ENCODE results near the gene PTPRR.

Gene PTPRR

DNA sequence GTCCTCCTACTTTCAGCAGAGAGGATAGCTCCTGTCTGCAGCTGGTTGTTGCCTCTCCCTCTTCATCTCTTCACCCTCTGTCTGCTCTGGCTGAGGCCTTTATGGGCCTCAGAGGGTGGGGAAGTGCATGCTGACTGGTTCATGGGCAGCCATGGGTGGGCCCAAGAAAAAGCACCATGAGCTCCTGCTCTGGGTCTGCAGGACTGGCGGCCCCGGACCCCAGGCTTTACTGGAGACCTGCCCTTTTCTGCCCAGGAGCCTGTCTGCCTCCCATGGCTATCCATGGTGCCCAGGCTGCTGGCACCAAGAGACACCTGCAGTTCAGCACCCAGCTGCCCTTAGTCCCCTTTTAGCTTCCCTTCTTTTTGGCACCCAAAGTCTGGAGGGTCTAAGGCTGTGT lies 137.1 kb downstream of the PTPRR start:
- Mint-ChIP-seq H3K4me1 (ENCODE audit: low read depth) (no peaks in the 10 kb centered on the region), H3K27me3 (no peaks in the 10 kb centered on the region), H3K27ac (no peak overlapping the region), H3K36me3 (ENCODE audit: low read depth) (no peaks in the 10 kb centered on the region), H3K4me3 (no peak overlapping the region), H3K9me3 (peaks cover 9% of the 10 kb centered on the region)
- intact Hi-C loops (cut with micrococcal nuclease): no loop called here

GRCh38 chr12:70779250-70779649 lies 141.3 kb downstream of the PTPRR start:
- peaks cover 9% of the 10 kb centered on the region for H3K9me3 Mint-ChIP-seq
- H3K4me3 Mint-ChIP-seq: no peak overlapping the region
- H3K36me3 Mint-ChIP-seq (ENCODE audit: low read depth): no peaks in the 10 kb centered on the region
- H3K27me3 Mint-ChIP-seq: no peaks in the 10 kb centered on the region
- intact Hi-C loops (cut with micrococcal nuclease): no loop called here
- H3K4me1 Mint-ChIP-seq (ENCODE audit: low read depth): no peaks in the 10 kb centered on the region
- H3K27ac Mint-ChIP-seq: no peak overlapping the region

DNA sequence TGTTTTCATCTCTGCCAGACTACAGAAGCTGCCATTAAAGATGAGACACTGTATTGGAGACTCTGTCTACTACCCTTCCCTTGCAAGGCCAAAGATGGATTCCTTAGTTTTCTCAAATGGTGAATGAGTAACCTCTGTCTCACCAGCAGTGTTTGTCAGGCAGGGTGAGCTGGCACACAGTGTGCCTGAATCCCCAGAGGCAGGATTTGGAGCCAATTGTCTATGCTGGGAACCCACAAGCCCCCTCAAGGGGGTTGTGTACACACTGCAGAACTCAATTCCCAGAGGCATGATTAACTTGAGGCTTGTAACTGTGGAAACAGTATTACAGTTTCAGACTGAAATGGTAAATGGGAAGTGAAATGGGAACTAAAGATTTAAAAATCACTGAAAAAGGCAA lies 146.5 kb downstream of the PTPRR start:
- no peaks in the 10 kb centered on the region for H3K36me3 Mint-ChIP-seq (ENCODE audit: low read depth)
- intact Hi-C loops (cut with micrococcal nuclease): no loop called here
- H3K27ac Mint-ChIP-seq: no peak overlapping the region
- no peaks in the 10 kb centered on the region for H3K9me3 Mint-ChIP-seq
- no peak overlapping the region for H3K4me3 Mint-ChIP-seq
- H3K4me1 Mint-ChIP-seq (ENCODE audit: low read depth): no peaks in the 10 kb centered on the region
- H3K27me3 Mint-ChIP-seq: no peaks in the 10 kb centered on the region

- intact Hi-C loops (cut with micrococcal nuclease): no loop called here
- no peak overlapping the region for H3K27ac Mint-ChIP-seq
- peaks cover 7% of the 10 kb centered on the region for H3K9me3 Mint-ChIP-seq
- no peak overlapping the region for H3K4me3 Mint-ChIP-seq
- H3K36me3 Mint-ChIP-seq (ENCODE audit: low read depth): no peaks in the 10 kb centered on the region
- no peaks in the 10 kb centered on the region for H3K27me3 Mint-ChIP-seq
- no peaks in the 10 kb centered on the region for H3K4me1 Mint-ChIP-seq (ENCODE audit: low read depth)
Measured at GRCh38 chr12:70772836-70773235, 147.7 kb downstream of the PTPRR start.

DNA sequence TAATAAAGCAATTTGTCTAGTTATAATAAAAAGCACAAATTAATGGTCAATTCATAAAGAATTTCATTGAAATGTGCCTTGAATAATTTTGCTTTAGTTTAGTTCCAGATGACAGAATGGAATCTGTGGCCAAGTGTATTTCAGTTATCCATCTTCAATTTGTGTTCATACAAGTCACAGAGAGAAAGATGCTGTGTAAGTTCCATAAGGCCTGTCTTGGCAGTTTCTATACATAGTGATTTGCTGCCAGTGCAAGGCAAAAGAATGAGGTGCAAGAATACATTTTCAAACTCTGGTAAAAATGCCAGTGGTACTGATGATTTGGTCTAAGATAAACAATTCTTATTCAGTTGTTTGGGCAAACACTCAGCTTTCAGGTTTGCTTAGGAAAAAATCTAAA lies 149.0 kb downstream of the PTPRR start:
- Mint-ChIP-seq H3K9me3 (peaks cover 19% of the 10 kb centered on the region), H3K27ac (no peak overlapping the region), H3K27me3 (no peaks in the 10 kb centered on the region), H3K4me1 (ENCODE audit: low read depth) (no peaks in the 10 kb centered on the region), H3K36me3 (ENCODE audit: low read depth) (no peaks in the 10 kb centered on the region), H3K4me3 (no peak overlapping the region)
- intact Hi-C loops (cut with micrococcal nuclease): no loop called here

DNA sequence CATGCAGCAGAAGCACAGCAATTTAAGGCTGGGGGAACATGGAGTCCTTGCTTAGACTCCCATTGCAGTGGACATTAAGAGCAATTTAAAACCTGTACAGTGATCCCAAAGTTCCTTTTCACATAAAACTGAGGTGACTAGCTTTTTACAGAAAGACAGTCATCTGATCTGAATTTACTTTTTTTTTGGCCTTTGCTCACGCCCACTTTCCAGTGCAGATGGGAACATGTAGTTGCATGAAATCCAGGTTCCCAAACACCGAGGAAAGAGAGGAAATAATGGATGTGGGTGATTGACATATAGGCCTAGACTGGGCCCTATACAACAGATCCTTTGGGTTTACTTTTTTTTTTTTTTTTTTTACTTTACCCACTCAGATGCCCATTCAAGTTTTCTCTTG lies 156.9 kb downstream of the PTPRR start:
- Mint-ChIP-seq H3K4me1 (ENCODE audit: low read depth) (no peaks in the 10 kb centered on the region), H3K9me3 (peaks cover 31% of the 10 kb centered on the region), H3K27ac (no peak overlapping the region), H3K27me3 (no peaks in the 10 kb centered on the region), H3K4me3 (no peak overlapping the region), H3K36me3 (ENCODE audit: low read depth) (no peaks in the 10 kb centered on the region)
- intact Hi-C loops (cut with micrococcal nuclease): no loop called here

DNA sequence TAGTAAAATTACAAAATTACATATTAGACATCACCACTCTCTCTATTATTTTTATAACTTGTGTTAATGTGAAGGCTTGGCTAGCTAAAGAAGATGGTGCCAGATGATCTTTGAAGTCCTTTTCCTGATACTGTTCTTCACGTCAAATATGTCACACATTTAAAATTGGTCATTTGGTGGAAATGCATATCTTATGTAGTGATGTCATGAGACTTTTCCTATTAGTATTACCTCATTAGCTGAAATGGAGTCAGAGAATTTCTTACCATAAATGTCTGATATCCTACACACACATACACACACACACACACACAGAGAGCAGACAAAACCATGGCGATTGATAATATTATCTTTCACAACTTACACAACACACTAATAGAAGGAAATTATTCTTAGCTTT lies 158.5 kb downstream of the PTPRR start:
- no peak overlapping the region for H3K4me3 Mint-ChIP-seq
- no peaks in the 10 kb centered on the region for H3K4me1 Mint-ChIP-seq (ENCODE audit: low read depth)
- intact Hi-C loops (cut with micrococcal nuclease): no loop called here
- no peaks in the 10 kb centered on the region for H3K36me3 Mint-ChIP-seq (ENCODE audit: low read depth)
- H3K27ac Mint-ChIP-seq: no peak overlapping the region
- H3K27me3 Mint-ChIP-seq: no peaks in the 10 kb centered on the region
- peaks cover 16% of the 10 kb centered on the region for H3K9me3 Mint-ChIP-seq

- H3K27ac Mint-ChIP-seq: no peak overlapping the region
- no peaks in the 10 kb centered on the region for H3K36me3 Mint-ChIP-seq (ENCODE audit: low read depth)
- H3K27me3 Mint-ChIP-seq: no peaks in the 10 kb centered on the region
- intact Hi-C loops (cut with micrococcal nuclease): no loop called here
- H3K4me3 Mint-ChIP-seq: no peak overlapping the region
- H3K4me1 Mint-ChIP-seq (ENCODE audit: low read depth): no peaks in the 10 kb centered on the region
- no peaks in the 10 kb centered on the region for H3K9me3 Mint-ChIP-seq
Measured at GRCh38 chr12:70759161-70759918, 161.2 kb downstream of the PTPRR start.

GRCh38 chr12:70758494-70758845 lies 162.1 kb downstream of the PTPRR start:
- Mint-ChIP-seq H3K4me3 (no peak overlapping the region), H3K4me1 (ENCODE audit: low read depth) (no peaks in the 10 kb centered on the region), H3K27ac (no peak overlapping the region), H3K9me3 (no peaks in the 10 kb centered on the region), H3K36me3 (ENCODE audit: low read depth) (no peaks in the 10 kb centered on the region), H3K27me3 (no peaks in the 10 kb centered on the region)
- intact Hi-C loops (cut with micrococcal nuclease): no loop called here

DNA sequence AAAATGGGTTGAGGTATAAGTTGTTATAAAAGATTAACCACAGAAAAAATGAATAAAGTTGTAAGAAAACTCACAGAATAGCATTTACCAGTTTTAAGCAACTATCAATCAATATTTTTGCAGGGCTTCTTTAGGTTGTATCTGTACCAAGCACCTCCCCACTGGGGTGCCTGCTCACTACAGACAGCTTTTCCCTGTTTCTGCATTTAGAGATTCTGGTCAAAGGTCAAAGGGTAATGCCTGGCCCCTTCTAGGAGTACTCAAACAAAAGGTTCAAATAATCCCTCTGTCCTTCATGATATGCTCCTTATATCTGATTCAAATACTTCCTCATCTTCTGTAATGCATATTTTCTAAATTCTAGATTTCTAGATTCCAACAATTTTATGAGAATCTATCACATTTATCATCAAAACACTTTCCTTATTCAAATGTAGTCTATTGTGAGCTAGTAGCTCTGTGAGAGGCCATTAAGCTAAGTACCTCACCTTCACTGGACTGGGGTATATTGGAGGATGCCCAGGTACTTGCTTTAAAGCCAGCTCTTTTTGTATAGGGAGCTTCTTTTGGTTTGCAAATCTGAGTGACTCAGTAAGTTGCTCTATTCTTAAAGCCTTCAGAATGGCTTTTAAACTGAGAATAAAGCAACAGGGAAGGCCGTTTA lies 162.6 kb downstream of the PTPRR start:
- no peaks in the 10 kb centered on the region for H3K4me1 Mint-ChIP-seq (ENCODE audit: low read depth)
- H3K9me3 Mint-ChIP-seq: no peaks in the 10 kb centered on the region
- H3K27ac Mint-ChIP-seq: no peak overlapping the region
- H3K27me3 Mint-ChIP-seq: no peaks in the 10 kb centered on the region
- no peaks in the 10 kb centered on the region for H3K36me3 Mint-ChIP-seq (ENCODE audit: low read depth)
- intact Hi-C loops (cut with micrococcal nuclease): no loop called here
- H3K4me3 Mint-ChIP-seq: no peak overlapping the region

DNA sequence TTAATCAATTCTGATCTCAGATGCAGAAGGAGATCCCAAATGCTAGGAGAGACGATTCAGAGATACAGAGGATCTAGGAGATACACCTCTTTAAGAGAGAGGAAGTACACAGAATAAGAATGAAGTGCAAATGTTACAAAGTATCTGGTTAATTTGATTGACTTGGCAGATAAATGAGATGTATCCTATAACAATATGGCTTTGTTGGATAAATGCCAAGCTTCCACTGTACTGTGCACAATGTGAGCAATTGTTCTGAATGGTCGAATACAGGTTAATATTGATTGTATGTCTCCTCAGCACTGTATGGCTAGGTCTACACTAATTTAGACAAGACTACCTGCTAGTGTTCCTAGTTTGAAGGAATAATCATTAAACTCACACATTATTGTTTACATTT lies 163.7 kb downstream of the PTPRR start:
- Mint-ChIP-seq H3K4me1 (ENCODE audit: low read depth) (no peaks in the 10 kb centered on the region), H3K4me3 (no peak overlapping the region), H3K27me3 (no peaks in the 10 kb centered on the region), H3K36me3 (ENCODE audit: low read depth) (no peaks in the 10 kb centered on the region), H3K27ac (no peak overlapping the region), H3K9me3 (no peaks in the 10 kb centered on the region)
- intact Hi-C loops (cut with micrococcal nuclease): no loop called here

DNA sequence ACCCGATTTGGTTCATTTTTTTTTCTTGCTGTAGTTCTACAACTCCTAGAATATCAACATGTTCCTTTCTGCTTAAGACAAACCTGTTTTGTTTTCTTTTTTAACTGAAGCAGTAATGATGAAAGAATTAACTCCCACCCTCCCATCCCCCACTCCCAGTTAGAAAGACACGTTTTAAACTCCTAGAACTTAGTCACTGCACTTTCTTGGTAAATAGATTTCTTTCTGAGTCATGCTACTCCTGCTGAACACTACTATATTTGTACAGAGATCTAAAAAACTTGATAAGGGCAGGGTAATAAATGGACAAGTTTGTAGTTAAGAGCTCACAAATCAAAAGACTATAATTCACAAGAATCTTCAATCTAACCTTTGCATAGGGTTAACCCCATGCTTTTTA lies 164.4 kb downstream of the PTPRR start:
- H3K27me3 Mint-ChIP-seq: no peaks in the 10 kb centered on the region
- intact Hi-C loops (cut with micrococcal nuclease): no loop called here
- H3K4me3 Mint-ChIP-seq: no peak overlapping the region
- no peak overlapping the region for H3K27ac Mint-ChIP-seq
- H3K36me3 Mint-ChIP-seq (ENCODE audit: low read depth): no peaks in the 10 kb centered on the region
- no peaks in the 10 kb centered on the region for H3K4me1 Mint-ChIP-seq (ENCODE audit: low read depth)
- H3K9me3 Mint-ChIP-seq: no peaks in the 10 kb centered on the region

DNA sequence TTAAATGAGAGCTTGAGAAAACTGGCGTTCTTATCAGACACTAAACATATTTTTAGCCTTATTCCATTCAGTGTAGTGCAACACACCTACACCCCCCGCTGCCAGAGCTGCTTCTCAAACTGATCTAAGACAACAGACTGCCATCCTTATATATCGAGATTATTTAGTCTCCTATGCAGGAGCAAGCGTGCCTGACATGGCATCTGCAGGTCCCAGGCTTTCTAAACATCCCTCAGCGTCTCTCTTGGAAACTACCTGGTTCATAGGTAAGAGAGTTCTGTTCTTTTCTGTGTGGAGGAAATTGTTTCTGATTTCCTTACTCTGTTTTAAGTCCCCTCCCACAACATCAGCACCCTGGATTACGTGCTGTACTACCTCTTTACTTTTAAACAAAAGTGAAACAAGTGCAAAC lies 166.2 kb downstream of the PTPRR start:
- intact Hi-C loops (cut with micrococcal nuclease): no loop called here
- no peaks in the 10 kb centered on the region for H3K9me3 Mint-ChIP-seq
- H3K27me3 Mint-ChIP-seq: no peaks in the 10 kb centered on the region
- no peaks in the 10 kb centered on the region for H3K4me1 Mint-ChIP-seq (ENCODE audit: low read depth)
- H3K36me3 Mint-ChIP-seq (ENCODE audit: low read depth): no peaks in the 10 kb centered on the region
- no peak overlapping the region for H3K27ac Mint-ChIP-seq
- no peak overlapping the region for H3K4me3 Mint-ChIP-seq

DNA sequence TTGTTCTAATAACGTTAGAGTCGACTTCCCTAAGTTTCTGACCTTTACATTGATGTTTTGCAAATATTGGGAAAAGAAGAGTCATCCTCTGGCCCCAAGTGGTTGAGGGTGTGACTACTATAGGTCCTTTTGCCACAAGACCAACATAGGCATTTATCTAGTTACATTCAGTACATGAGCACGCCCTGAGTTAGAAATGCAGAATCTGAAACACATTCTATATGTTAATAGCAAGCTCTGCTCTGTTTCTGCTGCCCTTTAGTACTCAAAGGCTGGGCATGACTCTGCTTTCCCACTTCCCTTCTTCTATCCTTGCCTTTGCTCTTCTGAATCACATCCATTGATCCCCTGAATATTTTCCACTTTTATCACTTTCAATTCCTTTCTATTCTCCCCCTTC lies 168.2 kb downstream of the PTPRR start:
- H3K27me3 Mint-ChIP-seq: no peaks in the 10 kb centered on the region
- no peak overlapping the region for H3K4me3 Mint-ChIP-seq
- intact Hi-C loops (cut with micrococcal nuclease): no loop called here
- H3K9me3 Mint-ChIP-seq: no peaks in the 10 kb centered on the region
- H3K36me3 Mint-ChIP-seq (ENCODE audit: low read depth): no peaks in the 10 kb centered on the region
- no peaks in the 10 kb centered on the region for H3K4me1 Mint-ChIP-seq (ENCODE audit: low read depth)
- no peak overlapping the region for H3K27ac Mint-ChIP-seq

GRCh38 chr12:70749931-70750330 lies 170.6 kb downstream of the PTPRR start:
- Mint-ChIP-seq H3K4me1 (ENCODE audit: low read depth) (no peaks in the 10 kb centered on the region), H3K4me3 (no peak overlapping the region), H3K9me3 (no peaks in the 10 kb centered on the region), H3K36me3 (ENCODE audit: low read depth) (no peaks in the 10 kb centered on the region), H3K27me3 (no peaks in the 10 kb centered on the region), H3K27ac (no peak overlapping the region)
- intact Hi-C loops (cut with micrococcal nuclease): no loop called here
